ENCODE results near the gene WDR82.

WDR82 gene

GRCh38 chr3:52306978-52307377 lies 28.5 kb upstream of the WDR82 start:
- no peak for DNase-seq (ENCODE audit: low read depth)

DNA sequence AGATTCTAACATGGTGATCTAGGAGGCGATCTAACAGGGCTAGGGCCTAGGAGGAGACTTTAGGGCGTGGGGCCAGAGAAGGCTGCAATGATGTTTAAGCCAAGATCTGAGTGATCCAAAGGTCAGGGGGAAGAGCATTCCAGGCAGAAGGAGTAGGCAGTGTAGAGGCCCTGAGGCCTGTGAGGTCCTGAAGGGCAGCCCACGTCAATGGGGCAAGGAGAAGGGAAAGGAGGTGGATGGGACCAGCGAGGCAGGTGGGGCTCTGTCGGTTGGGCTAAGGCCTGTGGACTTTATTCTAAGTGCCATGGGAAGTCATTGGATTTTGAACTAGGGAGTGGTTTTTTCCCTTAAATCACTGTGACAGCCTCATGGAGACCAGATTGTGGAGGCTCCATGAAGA lies 27.5 kb upstream of the WDR82 start:
- DNase-seq (ENCODE audit: low read depth) = no peak

GRCh38 chr3:52303811-52304210 lies 25.4 kb upstream of the WDR82 start:
- DNase-seq (ENCODE audit: low read depth) = no peak

DNA sequence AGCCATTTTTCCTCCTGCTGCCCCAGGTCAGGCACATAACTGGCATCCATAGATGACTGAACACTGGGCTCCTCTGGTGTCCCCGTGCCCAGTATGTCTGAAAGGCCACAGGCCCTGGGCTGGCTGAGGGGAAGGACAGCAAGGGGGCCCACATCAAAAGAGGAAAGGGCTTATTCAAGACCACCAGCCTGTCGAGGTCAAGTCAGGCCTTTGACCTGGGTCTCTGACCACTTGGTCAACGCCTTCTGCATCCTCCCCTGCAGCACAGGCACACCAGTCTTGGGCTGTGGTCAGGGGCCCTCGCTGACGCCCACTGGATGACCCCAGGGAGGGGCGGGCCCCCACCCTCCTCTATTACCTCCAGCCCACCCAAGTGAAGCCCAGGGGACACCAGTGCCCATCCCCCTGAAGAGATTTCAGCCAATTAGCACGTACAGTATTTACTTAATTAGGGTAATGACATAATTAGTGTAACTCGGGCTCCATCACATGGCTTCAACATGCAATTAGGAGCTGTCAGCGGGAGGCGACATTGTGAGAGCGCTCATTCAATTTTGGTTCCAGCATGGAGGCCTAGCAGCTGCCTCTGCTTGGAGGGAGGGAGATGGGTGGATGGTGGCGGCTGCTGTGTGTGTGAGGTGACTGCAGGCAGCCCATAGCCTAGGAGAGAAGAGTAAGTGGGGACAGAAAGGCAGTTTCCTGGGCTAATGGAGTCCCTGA lies 24.1 kb upstream of the WDR82 start:
- DNase-seq (ENCODE audit: low read depth) = no peak

DNA sequence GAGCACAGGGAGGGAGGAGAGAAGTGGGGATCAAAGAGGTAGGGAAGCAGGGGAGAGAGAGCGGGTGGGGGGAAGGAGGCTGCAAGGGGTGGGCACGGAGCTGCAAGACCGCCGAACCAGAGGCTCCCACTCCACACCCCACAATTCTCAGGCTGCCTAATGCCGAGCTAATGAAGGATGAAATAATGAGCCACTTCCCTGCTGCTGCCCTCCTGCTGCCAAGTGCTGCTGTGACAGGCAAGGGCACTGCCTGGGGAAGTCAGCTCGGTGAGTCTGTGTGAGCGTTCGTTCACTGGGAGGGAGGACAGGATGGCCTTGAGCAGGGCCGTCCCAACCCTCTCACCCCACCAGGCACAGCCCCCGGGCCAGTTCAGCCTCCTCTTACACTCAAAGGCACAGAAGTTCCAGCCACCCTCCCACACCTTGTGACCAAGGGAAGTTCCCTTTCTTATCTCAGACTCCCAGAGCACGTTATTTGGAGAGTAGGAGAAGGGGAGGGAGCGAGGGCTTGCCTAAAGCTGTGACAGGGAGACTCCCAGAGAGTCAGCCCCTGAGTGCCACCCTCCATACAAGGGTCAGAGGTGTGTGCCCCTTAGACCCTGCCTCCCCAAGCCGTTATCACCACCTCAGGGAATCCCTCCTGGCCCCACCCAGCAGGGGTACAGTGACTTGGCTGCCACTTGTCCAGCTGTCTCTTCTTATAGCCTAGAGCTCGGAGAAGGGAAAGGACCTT lies 21.6 kb upstream of the WDR82 start:
- DNase-seq (ENCODE audit: low read depth) = no peak

DNA sequence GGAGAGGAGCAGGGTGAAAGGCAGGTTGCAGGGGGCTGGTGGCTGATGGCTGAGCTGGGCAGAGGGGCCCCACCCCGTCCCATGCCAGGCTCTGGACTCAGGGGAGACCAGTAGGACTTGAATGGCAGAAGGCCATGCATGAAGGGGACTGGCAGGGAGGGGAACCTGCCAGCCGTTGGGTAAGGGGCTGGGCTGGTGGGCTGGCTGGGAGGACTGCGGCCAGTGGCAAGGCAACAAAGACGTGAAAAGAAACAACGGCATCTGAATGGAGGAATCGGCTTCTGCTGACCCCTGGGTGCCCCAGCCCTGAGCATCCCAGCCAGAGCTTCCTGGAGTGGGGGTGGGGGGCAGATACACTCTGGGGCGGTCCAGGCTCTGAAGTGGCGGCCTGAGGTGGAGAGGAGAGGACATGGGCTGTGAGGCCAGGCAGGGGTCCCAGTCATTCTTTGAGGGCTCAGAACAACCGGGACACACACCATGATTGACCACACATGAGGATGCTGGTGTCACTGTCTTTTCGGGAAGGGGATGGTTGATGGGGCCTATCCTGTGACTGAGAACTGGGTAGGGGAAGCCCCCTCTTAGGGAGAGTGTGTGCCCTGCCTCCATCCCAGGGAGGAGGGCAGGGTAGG lies 20.9 kb upstream of the WDR82 start:
- no peak for DNase-seq (ENCODE audit: low read depth)

DNA sequence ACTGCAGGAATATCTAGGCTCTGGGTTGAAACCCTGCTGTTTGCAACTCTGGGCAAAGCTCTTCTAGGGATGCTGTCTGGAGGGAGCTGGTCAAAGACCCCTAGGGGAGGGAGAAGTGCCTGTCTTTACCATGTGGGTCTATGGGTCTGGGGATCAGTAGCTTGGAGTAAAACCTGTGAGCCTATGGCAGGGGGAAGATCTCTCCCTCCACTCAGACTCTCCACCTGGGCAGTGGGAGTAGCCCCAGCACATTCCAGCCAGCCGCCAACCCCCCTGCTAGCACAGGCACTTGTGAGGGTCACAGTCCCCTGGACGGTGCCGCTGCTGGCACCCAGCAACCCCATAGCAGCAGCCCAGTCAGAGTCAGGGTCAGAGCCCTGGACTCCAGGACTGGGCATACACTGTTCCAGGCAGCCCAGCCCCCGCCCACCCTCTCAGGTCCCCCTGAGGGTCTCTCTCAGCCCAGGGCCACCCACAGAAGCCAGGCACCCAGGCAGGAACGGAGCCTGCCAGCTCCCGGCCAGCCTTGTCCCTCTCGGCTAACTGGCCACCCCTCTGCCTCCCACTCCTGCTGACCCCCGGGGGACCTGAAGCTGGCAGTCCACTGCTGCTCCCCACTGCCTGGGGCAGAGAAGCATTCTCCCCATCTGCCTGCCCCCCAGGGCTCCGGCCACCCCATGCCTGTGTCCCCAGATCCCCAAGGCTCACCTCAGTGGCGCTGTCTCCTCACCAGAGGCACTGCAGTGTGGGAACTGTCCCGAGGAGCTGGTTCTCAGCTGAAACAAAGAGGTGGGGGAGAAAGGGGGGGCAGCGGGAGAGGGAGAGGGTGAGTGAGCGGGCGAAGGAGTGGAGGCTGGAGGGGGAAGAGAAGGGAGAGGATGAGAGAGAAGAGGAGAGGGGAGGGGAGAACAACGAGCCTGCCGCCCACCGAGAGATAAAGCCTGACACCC lies 20.0 kb upstream of the WDR82 start:
- DNase-seq (ENCODE audit: low read depth) = no peak

DNA sequence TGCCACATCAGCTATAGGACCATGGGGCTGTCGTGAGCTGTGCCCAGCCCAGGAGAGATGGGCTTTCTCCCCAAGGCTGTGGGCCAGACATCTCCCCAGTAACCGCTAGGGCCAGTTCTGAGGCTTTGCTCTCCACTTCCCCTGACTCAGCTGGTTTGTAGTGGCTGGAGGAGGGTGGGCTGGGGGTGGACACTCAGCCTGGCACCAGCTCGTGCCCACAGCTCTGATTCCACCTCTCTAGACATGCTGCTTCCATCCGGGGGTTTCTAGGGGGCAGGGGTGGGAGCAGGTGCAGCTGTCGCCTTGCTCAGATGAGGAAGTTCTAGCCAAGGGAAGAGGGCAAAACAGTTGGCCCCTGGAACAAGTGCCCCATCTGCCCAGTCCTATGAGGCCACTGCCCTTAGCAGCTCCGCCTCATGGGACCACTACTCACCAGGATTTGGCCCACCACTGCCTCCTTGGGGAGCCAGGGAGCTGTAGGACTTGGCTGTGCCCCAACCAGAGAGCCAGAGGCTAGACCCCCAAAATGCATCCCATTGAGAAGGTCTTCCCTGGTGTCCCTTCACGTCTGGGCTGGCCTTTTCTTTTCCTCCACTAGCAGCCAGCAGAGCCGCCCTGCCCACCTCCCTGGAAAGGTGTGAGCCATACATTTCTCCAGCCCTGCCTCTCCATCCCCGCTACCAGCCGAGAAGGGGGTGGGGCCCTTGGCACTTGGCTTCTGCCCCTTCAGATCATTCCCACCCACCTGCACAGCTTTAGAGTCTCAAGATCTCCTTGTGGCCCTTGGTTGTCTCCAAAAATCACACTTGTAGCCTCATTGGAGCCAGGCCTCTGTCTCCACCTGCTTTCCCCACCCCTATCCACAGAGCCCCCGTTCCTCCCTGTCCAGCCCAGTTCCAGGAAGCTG lies 19.0 kb upstream of the WDR82 start:
- DNase-seq (ENCODE audit: low read depth) = no peak

GRCh38 chr3:52295671-52296208 lies 17.3 kb upstream of the WDR82 start:
- no peak for DNase-seq (ENCODE audit: low read depth)

- DNase-seq (ENCODE audit: low read depth) = no peak
Observed at GRCh38 chr3:52294320-52295150, 16.1 kb upstream of the WDR82 start.

DNA sequence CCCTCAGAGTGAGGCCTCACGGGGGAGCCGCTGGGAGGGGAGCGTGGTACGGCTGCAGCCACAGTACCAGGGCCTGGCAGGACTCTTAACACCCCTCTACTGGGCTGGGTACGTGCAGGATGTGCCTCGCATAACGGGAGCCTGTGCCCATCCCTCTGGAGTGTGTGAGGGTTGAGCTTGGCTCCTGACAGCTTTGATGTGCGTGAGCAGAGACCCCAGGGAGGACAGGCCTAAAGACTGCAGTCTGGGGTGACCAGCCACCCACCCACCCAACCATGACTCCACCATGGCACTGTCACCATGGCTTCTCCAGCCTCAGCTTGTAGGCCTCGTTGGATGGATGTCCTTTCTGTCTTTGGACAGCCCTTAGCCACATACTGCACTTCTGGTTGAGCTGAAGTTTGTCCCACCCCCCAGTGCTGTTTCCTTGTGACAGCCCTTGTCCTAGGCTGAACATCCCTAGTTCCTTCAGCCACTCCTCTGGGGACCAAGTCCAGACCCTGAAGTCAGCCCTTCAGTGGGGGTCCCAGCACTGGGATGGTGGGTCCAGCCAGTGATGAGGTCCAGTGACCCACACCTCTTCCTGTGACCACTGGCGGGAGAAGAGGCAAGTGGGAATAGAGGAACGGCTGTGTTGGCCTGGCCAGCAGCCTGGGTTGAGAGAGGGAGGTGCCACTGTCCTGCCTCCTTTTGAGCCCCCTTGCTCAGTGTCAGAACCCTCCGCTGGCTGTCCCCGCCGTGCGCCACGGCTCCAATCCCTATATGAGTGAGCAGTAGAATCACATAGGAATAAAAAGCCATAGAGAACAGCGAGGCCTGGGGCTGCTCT lies 15.3 kb upstream of the WDR82 start:
- DNase-seq (ENCODE audit: low read depth) = no peak

DNA sequence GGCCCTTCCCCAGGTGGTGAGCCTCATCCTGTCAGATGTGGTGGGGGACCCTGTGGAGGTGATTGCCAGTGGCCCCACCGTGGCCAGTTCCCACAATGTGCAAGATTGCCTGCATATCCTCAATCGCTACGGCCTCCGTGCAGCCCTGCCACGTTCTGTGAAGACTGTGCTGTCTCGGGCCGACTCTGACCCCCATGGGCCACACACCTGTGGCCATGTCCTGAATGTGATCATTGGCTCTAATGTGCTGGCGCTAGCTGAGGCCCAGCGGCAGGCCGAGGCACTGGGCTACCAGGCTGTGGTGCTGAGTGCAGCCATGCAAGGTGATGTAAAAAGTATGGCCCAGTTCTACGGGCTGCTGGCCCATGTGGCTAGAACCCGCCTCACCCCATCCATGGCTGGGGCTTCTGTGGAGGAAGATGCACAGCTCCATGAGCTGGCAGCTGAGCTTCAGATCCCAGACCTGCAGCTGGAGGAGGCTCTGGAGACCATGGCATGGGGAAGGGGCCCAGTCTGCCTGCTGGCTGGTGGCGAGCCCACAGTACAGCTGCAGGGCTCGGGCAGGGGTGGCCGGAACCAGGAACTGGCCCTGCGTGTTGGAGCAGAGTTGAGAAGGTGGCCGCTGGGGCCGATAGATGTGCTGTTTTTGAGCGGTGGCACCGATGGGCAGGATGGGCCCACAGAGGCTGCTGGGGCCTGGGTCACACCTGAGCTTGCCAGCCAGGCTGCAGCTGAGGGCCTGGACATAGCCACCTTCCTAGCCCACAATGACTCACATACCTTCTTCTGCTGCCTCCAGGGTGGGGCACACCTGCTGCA lies 14.0 kb upstream of the WDR82 start:
- no peak for DNase-seq (ENCODE audit: low read depth)

DNA sequence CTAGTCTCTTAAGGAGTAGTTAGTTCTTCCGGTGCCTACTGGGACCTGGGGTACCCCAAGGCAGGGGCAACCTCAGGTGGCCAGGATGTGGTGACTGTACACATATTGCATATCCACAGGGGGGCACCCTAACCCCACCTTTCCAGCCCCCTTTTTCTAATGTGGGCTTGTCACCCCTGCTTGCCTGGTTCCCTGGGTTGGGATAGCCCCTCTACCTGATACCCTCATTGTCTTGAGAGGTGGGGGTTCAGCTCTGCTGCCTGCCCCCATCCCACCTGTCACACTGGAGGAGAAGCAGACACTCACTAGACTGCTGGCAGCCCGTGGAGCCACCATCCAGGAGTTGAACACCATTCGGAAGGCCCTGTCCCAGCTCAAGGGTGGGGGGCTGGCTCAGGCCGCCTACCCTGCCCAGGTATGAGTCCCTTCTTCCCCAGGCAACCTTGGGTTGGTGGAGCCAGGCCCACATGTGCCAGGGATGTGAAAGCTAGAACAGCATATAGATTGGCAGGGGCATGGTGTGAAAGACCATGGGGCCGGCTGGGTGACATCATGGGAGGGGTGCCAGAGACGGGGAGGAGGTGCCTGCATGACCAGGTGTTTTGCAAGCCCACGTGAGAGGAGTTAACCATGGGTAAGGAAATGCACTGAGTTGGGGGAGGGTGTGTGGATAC lies 13.2 kb upstream of the WDR82 start:
- no peak for DNase-seq (ENCODE audit: low read depth)

GRCh38 chr3:52290596-52291507 lies 12.4 kb upstream of the WDR82 start:
- DNase-seq (ENCODE audit: low read depth) = no peak

GRCh38 chr3:52289747-52290595 lies 11.5 kb upstream of the WDR82 start:
- DNase-seq (ENCODE audit: low read depth) = no peak
